Mesendoderm (in vitro differentiated cells): Measurements from ENCODE around the gene UBAC2.

ENCODE experiments used
- DNase-seq: peaks from one replicate; pipeline ENCODE4 v3.0.0; 2013
- H2AK5ac ChIP-seq: 2 replicates; pipeline ENCODE4 v1.6.1; 2013; ENCODE audit warnings: low read length, inconsistent platforms
- H2BK120ac ChIP-seq: 2 replicates; pipeline ENCODE4 v1.6.1; 2013; ENCODE audit warnings: low read depth, mild to moderate bottlenecking, low read length, moderate library complexity, mixed read lengths
- H2BK15ac ChIP-seq: replicated peaks from 2 replicates; pipeline ENCODE4 v1.6.1; 2013; ENCODE audit warnings: low read depth, mild to moderate bottlenecking, moderate library complexity
- H2BK5ac ChIP-seq: 2 replicates; pipeline ENCODE4 v1.6.1; 2013; ENCODE audit warnings: low read length, inconsistent platforms
- H3K18ac ChIP-seq: 2 replicates; pipeline ENCODE4 v1.6.1; 2013; ENCODE audit warnings: mild to moderate bottlenecking, low read length, mixed read lengths
- H3K23ac ChIP-seq: one replicate; pipeline ENCODE4 v1.6.1; 2013; ENCODE audit warnings: low read length
- H3K27ac ChIP-seq: 2 replicates; pipeline ENCODE4 v1.5.1; 2013; ENCODE audit warnings: low read depth, mild to moderate bottlenecking, inconsistent platforms, low read length, moderate library complexity
- H3K27me3 ChIP-seq: 2 replicates; pipeline ENCODE4 v1.6.1; 2013; ENCODE audit warnings: low read length, control low read depth, mild to moderate bottlenecking, inconsistent platforms; ENCODE audit not compliant: insufficient read depth, poor library complexity
- H3K36me3 ChIP-seq: 2 replicates; pipeline ENCODE4 v1.6.1; 2013; ENCODE audit warnings: low read length, inconsistent platforms; ENCODE audit not compliant: control insufficient read depth, insufficient read depth
- H3K4ac ChIP-seq: one replicate; pipeline ENCODE4 v1.6.1; 2013; ENCODE audit warnings: low read depth, mild to moderate bottlenecking, low read length, moderate library complexity
- H3K4me1 ChIP-seq: 2 replicates; pipeline ENCODE4 v1.6.1; 2013; ENCODE audit warnings: low read depth, low read length, inconsistent platforms; ENCODE audit not compliant: control insufficient read depth
- H3K4me2 ChIP-seq: 2 replicates; pipeline ENCODE4 v1.6.1; 2013; ENCODE audit warnings: low read length
- H3K4me3 ChIP-seq: 2 replicates; pipeline ENCODE4 v1.5.1; 2013; ENCODE audit warnings: mild to moderate bottlenecking, low read length
- H3K56ac ChIP-seq: one replicate; pipeline ENCODE4 v1.6.1; 2013; ENCODE audit warnings: low read length
- H3K79me1 ChIP-seq: 2 replicates; pipeline ENCODE4 v1.6.1; 2013; ENCODE audit warnings: low read length, inconsistent platforms
- H3K79me2 ChIP-seq: 2 replicates; pipeline ENCODE4 v1.6.1; 2013; ENCODE audit warnings: mild to moderate bottlenecking, low read length; ENCODE audit not compliant: control insufficient read depth, insufficient read depth
- H3K9ac ChIP-seq: 2 replicates; pipeline ENCODE4 v1.6.1; 2013; ENCODE audit warnings: low read length, inconsistent platforms
- H4K5ac ChIP-seq: one replicate; pipeline ENCODE4 v1.6.1; 2013; ENCODE audit warnings: low read length
- H4K8ac ChIP-seq: one replicate; pipeline ENCODE4 v1.6.1; 2013; ENCODE audit warnings: low read depth, mild to moderate bottlenecking, control low read depth, low read length, moderate library complexity
- WGBS: extraction: QIAGEN DNeasy Blood & Tissue Kit; methylation state at CpG from one replicate; pipeline ENCODE4 v1.1.7; 2013; ENCODE audit warnings: low lambda C conversion rate, missing lambda C conversion rate; ENCODE audit not compliant: insufficient coverage; ENCODE audit errors: extremely low coverage; 5-methylcytosine and 5-hydroxymethylcytosine counted together

The UBAC2 gene

DNA sequence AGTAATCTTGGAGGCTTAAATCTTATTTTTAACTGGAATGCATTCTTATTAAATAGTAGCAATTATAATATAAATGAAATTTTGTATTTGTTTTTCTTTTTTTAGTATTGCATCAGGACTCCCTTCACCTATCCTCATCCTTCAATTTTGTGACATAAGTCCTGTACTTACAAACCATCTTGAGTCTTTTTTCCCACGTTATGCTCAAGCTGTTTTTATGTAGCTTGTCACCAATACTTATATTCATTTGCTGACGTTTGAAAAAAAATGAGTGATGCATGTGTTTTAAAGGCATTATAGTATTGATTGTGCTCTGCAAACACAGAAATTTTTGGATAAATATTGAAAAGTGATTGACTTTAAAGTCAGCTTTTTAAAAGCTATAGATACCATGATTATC, 56.6 kb downstream of the UBAC2 start:
- H3K23ac ChIP-seq = no peak overlapping the region
- DNase-seq = no peak
- H3K56ac ChIP-seq = no peak overlapping the region
- H3K18ac ChIP-seq = no peak overlapping the region
- no peaks in the 10 kb centered on the region for H3K4me1 ChIP-seq
- no peak overlapping the region for H3K27ac ChIP-seq
- H3K36me3 ChIP-seq = no peaks in the 10 kb centered on the region
- WGBS = no CpG with 5 or more reads among the region's 2 CpGs
- no peak overlapping the region for H3K4ac ChIP-seq
- H3K9ac ChIP-seq = no peak overlapping the region
- H4K5ac ChIP-seq = no peak overlapping the region
- H3K27me3 ChIP-seq = no peaks in the 10 kb centered on the region
- H2BK120ac ChIP-seq = no peak overlapping the region
- H4K8ac ChIP-seq = no peak overlapping the region
- no peaks in the 10 kb centered on the region for H3K79me2 ChIP-seq
- no peak overlapping the region for H3K4me2 ChIP-seq
- H2BK5ac ChIP-seq = no peak overlapping the region
- no peak overlapping the region for H2BK15ac ChIP-seq
- no peak overlapping the region for H3K4me3 ChIP-seq
- peaks cover 1% of the 10 kb centered on the region for H3K79me1 ChIP-seq
- H2AK5ac ChIP-seq = no peak overlapping the region

GRCh38 chr13:99258210-99258860, 57.7 kb downstream of the UBAC2 start, which contains the start of gene GPR18:
GPR18 (minus strand) TSS chr13:99258379; CDS start chr13:99255872, 2,507 bp downstream.
- Histone ChIP-seq H3K79me2 (no peaks in the 10 kb centered on the region), H3K79me1 (peaks cover 1% of the 10 kb centered on the region), H2BK15ac (no peak within 1 kb of the TSS), H2BK5ac (no peak within 1 kb of the TSS), H2BK120ac (no peak within 1 kb of the TSS), H3K9ac (no peak within 1 kb of the TSS), H3K4me2 (no peak within 1 kb of the TSS), H3K4me3 (no peak within 1 kb of the TSS), H4K8ac (no peak within 1 kb of the TSS), H2AK5ac (no peak within 1 kb of the TSS), H3K4ac (no peak within 1 kb of the TSS), H3K4me1 (no peaks in the 10 kb centered on the region), H3K27me3 (no peaks in the 10 kb centered on the region), H3K56ac (no peak within 1 kb of the TSS), H3K23ac (no peak within 1 kb of the TSS), H3K27ac (no peak within 1 kb of the TSS), H4K5ac (no peak within 1 kb of the TSS), H3K36me3 (no peaks in the 10 kb centered on the region), H3K18ac (no peak within 1 kb of the TSS)
- DNase-seq = no peak
- no CpG with 5 or more reads among the region's 4 CpGs for WGBS

DNA sequence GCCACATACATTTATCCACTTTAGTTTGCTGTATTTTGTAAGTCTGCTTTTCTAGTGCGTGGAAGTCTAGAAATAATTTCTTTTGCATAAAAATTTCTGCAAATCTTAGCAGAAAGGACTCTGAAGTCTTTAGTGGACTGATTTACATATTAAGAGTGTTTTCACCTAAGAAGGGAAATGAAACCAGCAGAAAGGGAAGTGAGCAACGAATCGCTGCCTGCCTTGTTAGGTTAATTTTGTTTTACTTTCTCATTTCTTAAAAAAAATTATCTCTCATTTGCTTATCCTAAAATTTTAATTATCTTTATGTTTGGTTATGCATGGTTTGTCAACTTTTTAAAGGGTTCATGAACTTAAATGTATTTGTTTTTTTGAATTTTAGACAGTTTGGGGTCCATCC, 58.3 kb downstream of the UBAC2 start:
- Histone ChIP-seq H3K4me2 (no peak overlapping the region), H3K27ac (no peak overlapping the region), H3K4me3 (no peak overlapping the region), H3K79me1 (peaks cover 1% of the 10 kb centered on the region), H3K18ac (no peak overlapping the region), H3K36me3 (no peaks in the 10 kb centered on the region), H3K79me2 (no peaks in the 10 kb centered on the region), H3K27me3 (no peaks in the 10 kb centered on the region), H3K56ac (no peak overlapping the region), H2BK15ac (no peak overlapping the region), H2BK5ac (no peak overlapping the region), H4K8ac (no peak overlapping the region), H4K5ac (no peak overlapping the region), H2AK5ac (no peak overlapping the region), H3K9ac (no peak overlapping the region), H2BK120ac (no peak overlapping the region), H3K4me1 (no peaks in the 10 kb centered on the region), H3K4ac (no peak overlapping the region), H3K23ac (no peak overlapping the region)
- no peak for DNase-seq
- no CpG with 5 or more reads among the region's 3 CpGs for WGBS

- Histone ChIP-seq H3K27me3 (no peaks in the 10 kb centered on the region), H3K9ac (no peak overlapping the region), H4K8ac (no peak overlapping the region), H2BK120ac (no peak overlapping the region), H2BK15ac (no peak overlapping the region), H3K79me1 (peaks cover 1% of the 10 kb centered on the region), H3K4me3 (no peak overlapping the region), H3K23ac (no peak overlapping the region), H3K27ac (no peak overlapping the region), H4K5ac (no peak overlapping the region), H3K4ac (no peak overlapping the region), H2AK5ac (no peak overlapping the region), H3K56ac (no peak overlapping the region), H3K18ac (no peak overlapping the region), H3K4me1 (no peaks in the 10 kb centered on the region), H3K4me2 (no peak overlapping the region), H3K79me2 (no peaks in the 10 kb centered on the region), H2BK5ac (no peak overlapping the region), H3K36me3 (no peaks in the 10 kb centered on the region)
- no peak for DNase-seq
- no CpG with 5 or more reads among the region's 5 CpGs for WGBS
Observed at GRCh38 chr13:99260216-99260615, 59.6 kb downstream of the UBAC2 start.

- Histone ChIP-seq H3K9ac (no peak overlapping the region), H2AK5ac (no peak overlapping the region), H3K4me1 (no peaks in the 10 kb centered on the region), H3K56ac (no peak overlapping the region), H3K4me3 (no peak overlapping the region), H3K18ac (no peak overlapping the region), H3K4ac (no peak overlapping the region), H3K23ac (no peak overlapping the region), H3K36me3 (no peaks in the 10 kb centered on the region), H4K5ac (no peak overlapping the region), H3K79me2 (no peaks in the 10 kb centered on the region), H3K27ac (no peak overlapping the region), H2BK15ac (no peak overlapping the region), H3K79me1 (peaks cover 3% of the 10 kb centered on the region), H3K4me2 (no peak overlapping the region), H2BK5ac (no peak overlapping the region), H2BK120ac (no peak overlapping the region), H3K27me3 (no peaks in the 10 kb centered on the region), H4K8ac (no peak overlapping the region)
- no peak for DNase-seq
- no CpG with 5 or more reads among the region's 1 CpG for WGBS
Observed at GRCh38 chr13:99261059-99261458, 60.4 kb downstream of the UBAC2 start.
